WERI-Rb-1 (cell line): Measurements from ENCODE around the gene USP24.
A peak's percentile ranks its signal among the peaks of the same experiment; 100 is the strongest.

ENCODE experiments used
- DNase-seq: peaks from one replicate; pipeline ENCODE4 v3.0.0-alpha.2; 2020
- H3K27ac ChIP-seq: fragments of 250-450 bp; sonication (Bioruptor Pico); 2 replicates; pipeline ENCODE4 v1.5.1; 2020; ENCODE audit warnings: mild to moderate bottlenecking, moderate library complexity
- H3K27me3 ChIP-seq: fragments of 250-450 bp; sonication (Bioruptor Pico); 2 replicates; pipeline ENCODE4 v1.5.1; 2021; ENCODE audit warnings: mild to moderate bottlenecking, low read depth, moderate library complexity; ENCODE audit not compliant: insufficient read depth, severe bottlenecking
- H3K36me3 ChIP-seq: fragments of 250-450 bp; sonication (Bioruptor Pico); 2 replicates; pipeline ENCODE4 v1.5.1; 2020; ENCODE audit warnings: mild to moderate bottlenecking, moderate library complexity
- H3K4me3 ChIP-seq: 2 replicates; pipeline ENCODE4 v1.5.1; 2011; ENCODE audit warnings: low read depth, mild to moderate bottlenecking, control low read depth, low read length
- H3K9me3 ChIP-seq: fragments of 250-450 bp; sonication (Bioruptor Pico); 2 replicates; pipeline ENCODE4 v1.5.1; 2021; ENCODE audit warnings: mild to moderate bottlenecking, moderate library complexity; ENCODE audit not compliant: severe bottlenecking
- TF ChIP-seq, protein P1 (sequence below): IDR thresholded peaks from 2 replicates; pipeline ENCODE4 v1.5.1; 2011; ENCODE audit warnings: low read depth, mild to moderate bottlenecking, control low read depth, inconsistent platforms, low read length

Gene USP24

DNA sequence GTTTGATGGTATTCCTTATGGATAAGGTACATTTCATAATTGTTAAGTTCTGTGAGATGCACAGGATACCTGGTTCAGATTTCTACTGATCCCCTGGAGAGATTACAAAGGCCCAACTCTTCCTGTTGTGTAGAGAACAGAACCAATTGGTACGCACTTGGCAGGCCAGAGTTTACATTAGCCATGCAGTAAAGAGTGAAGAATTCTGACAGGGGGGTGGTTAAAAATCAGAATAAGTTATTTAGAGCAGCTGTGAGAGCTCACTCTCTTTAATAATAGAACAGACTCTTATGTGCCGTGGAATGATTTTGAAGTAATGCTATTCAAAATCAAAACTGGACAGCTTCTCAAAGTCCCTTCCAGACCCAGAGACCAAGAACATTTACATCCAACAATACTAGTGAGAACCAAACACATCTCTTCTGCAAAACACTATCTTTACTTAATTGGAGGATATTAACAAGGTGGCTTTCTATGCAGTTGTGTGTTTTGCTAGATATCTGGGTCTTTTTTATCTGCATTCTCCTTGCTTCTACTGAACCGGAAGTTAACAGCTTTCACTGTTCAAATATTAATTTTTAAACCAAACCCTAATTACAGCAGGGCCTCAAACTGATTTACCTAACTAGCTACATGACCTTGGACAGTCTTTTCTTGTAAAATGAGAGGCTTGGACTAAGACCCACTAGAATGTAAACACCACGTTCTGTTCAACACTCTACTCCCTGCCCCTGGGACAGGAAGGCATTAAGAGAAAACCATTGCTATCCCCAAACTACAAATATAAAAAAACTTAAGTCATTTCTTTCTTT lies 4.0 kb downstream of the USP24 start:
- DNase-seq = no peak
- peak overlapping the region; percentile 40 for H3K27ac ChIP-seq

DNA sequence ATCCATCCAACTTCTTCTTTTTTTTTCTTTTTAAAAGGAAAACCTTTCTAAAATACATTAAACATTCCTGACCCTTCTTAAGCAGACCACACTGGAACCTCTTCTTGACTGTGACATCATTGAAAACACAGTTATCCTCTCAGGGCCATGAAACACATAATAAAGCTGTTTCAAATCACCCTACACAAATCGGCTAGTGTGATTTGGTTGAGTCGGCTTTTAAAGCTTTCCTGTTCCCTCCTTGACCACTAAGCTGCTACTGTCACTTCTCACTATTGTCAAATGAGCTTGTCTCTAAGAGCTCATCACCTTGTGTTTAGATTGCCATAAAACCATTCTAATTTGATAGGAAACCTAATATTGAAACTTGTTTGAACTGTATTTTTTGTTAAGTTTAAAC lies 5.9 kb downstream of the USP24 start:
- no peaks in the 10 kb centered on the region for H3K27me3 ChIP-seq
- H3K9me3 ChIP-seq = no peaks in the 10 kb centered on the region
- H3K36me3 ChIP-seq = peaks cover 6% of the 10 kb centered on the region
- no peak overlapping the region for H3K4me3 ChIP-seq
- H3K27ac ChIP-seq = peak overlapping the region; percentile 46
- peak; percentile 47 for DNase-seq
- TF ChIP-seq, protein P1, sequence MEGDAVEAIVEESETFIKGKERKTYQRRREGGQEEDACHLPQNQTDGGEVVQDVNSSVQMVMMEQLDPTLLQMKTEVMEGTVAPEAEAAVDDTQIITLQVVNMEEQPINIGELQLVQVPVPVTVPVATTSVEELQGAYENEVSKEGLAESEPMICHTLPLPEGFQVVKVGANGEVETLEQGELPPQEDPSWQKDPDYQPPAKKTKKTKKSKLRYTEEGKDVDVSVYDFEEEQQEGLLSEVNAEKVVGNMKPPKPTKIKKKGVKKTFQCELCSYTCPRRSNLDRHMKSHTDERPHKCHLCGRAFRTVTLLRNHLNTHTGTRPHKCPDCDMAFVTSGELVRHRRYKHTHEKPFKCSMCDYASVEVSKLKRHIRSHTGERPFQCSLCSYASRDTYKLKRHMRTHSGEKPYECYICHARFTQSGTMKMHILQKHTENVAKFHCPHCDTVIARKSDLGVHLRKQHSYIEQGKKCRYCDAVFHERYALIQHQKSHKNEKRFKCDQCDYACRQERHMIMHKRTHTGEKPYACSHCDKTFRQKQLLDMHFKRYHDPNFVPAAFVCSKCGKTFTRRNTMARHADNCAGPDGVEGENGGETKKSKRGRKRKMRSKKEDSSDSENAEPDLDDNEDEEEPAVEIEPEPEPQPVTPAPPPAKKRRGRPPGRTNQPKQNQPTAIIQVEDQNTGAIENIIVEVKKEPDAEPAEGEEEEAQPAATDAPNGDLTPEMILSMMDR = no peak

More for the DNA sequence above, 4.0 kb downstream of the USP24 start:
- no peaks in the 10 kb centered on the region for H3K27me3 ChIP-seq
- TF ChIP-seq, protein P1 = no peak
- H3K4me3 ChIP-seq = no peak overlapping the region
- no peaks in the 10 kb centered on the region for H3K9me3 ChIP-seq
- peaks cover 8% of the 10 kb centered on the region for H3K36me3 ChIP-seq

DNA sequence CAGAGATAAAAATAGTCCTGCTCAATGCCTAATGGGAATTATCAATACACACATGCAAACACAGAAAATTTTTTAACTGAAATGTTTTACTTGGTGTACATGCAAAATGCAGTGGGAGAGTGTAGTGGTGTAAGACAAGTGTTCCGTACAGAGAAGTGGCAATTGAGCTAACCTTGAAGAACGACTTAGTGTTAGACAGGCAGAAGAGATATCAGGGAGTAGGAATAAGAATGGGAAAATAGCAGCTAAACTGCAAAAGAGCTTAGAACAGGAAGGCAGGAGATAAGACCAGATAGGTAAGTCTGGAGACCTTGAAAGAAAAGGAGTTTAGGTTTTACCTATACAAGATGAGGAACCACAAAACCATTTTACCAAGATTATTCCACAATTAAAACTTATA lies 9.0 kb downstream of the USP24 start:
- no peaks in the 10 kb centered on the region for H3K27me3 ChIP-seq
- no peak overlapping the region for H3K4me3 ChIP-seq
- TF ChIP-seq, protein P1 = no peak
- H3K36me3 ChIP-seq = no peaks in the 10 kb centered on the region; the same call in 1 of the 2 replicates
- H3K9me3 ChIP-seq = no peaks in the 10 kb centered on the region
- H3K27ac ChIP-seq = no peak overlapping the region
- no peak for DNase-seq

DNA sequence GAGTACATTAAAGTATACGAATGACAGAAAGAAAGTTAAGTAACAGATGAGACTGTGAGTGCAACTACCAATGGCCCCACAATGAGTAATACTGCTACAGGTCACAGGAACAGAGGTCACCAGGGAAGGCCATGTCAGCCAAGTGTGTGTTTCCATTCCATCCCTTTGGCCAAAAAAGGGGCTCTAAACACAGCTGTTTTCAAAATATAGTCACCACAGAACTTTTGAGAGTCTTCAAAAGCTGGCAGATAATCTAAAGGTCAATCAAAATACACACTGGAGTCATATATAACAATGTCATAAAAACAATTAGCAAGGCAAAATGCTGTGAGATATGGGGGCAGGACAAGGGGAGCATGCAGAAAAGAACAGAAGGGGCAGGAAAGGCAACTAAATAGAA lies 10.2 kb downstream of the USP24 start:
- H3K27ac ChIP-seq = no peak overlapping the region
- DNase-seq = no peak

DNA sequence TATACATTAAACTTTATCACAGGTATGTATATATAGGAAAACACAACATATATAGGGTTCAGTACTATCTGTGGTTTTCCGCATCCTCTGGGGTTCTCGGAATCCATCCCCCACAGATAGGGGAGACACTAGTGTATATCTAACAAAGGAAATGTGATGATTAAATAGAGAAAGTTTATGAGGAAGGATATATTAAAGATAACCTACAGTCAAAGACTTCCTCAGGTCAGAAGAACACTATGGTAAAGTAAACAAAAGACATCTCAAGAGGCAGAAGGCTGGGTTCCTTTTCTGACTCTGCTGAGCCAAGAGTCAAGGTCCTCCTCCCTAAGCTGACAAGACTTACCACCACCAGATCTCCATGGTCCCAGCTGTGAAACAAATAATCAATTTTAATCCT lies 12.1 kb downstream of the USP24 start:
- TF ChIP-seq, protein P1 = no peak

More for the DNA sequence above, 10.2 kb downstream of the USP24 start:
- Histone ChIP-seq H3K27me3 (no peaks in the 10 kb centered on the region), H3K36me3 (no peaks in the 10 kb centered on the region; the same call in 1 of the 2 replicates), H3K9me3 (no peaks in the 10 kb centered on the region), H3K4me3 (no peak overlapping the region)
- TF ChIP-seq, protein P1 = no peak

More for the DNA sequence above, 12.1 kb downstream of the USP24 start:
- H3K4me3 ChIP-seq = no peak overlapping the region
- H3K36me3 ChIP-seq = peaks cover 5% of the 10 kb centered on the region
- no peak overlapping the region for H3K27ac ChIP-seq
- DNase-seq = no peak
- no peaks in the 10 kb centered on the region for H3K27me3 ChIP-seq
- no peaks in the 10 kb centered on the region for H3K9me3 ChIP-seq
